GM18858 (cell line): ENCODE measurements around the gene RALGAPA2.

Source experiments
- ATAC-seq: cut with Tn5 transposase; IDR thresholded peaks from one replicate; pipeline ENCODE4 v1.9.1; 2021; ENCODE audit not compliant: unreplicated experiment

The RALGAPA2 gene

GRCh38 chr20:20476504-20476903 is 235.9 kb downstream of the RALGAPA2 start:
- ATAC-seq: no peak

GRCh38 chr20:20473657-20474056 is 238.8 kb downstream of the RALGAPA2 start:
- no peak for ATAC-seq

- ATAC-seq: no peak
These were observed 239.7 kb downstream of the RALGAPA2 start for GRCh38 chr20:20472684-20473274.

GRCh38 chr20:20466341-20466879 is 246.0 kb downstream of the RALGAPA2 start:
- ATAC-seq: peak; percentile 90

GRCh38 chr20:20465252-20465651 is 247.2 kb downstream of the RALGAPA2 start:
- ATAC-seq: no peak

- ATAC-seq: peak; percentile 32
These were observed 248.5 kb downstream of the RALGAPA2 start for GRCh38 chr20:20463933-20464374.

- ATAC-seq: no peak
These were observed 250.3 kb downstream of the RALGAPA2 start for GRCh38 chr20:20462185-20462584.

GRCh38 chr20:20461551-20461950 is 250.9 kb downstream of the RALGAPA2 start:
- ATAC-seq: no peak

GRCh38 chr20:20459726-20460125 is 252.7 kb downstream of the RALGAPA2 start:
- ATAC-seq: no peak

- no peak for ATAC-seq
These were observed 254.9 kb downstream of the RALGAPA2 start for GRCh38 chr20:20457392-20458126.

GRCh38 chr20:20456741-20457140 is 255.7 kb downstream of the RALGAPA2 start:
- no peak for ATAC-seq

- no peak for ATAC-seq
These were observed 256.5 kb downstream of the RALGAPA2 start for GRCh38 chr20:20455926-20456325.

- no peak for ATAC-seq
These were observed 257.4 kb downstream of the RALGAPA2 start for GRCh38 chr20:20454850-20455627.

GRCh38 chr20:20454367-20454766 is 258.1 kb downstream of the RALGAPA2 start:
- ATAC-seq: no peak

- ATAC-seq: peak; percentile 88
These were observed 260.2 kb downstream of the RALGAPA2 start for GRCh38 chr20:20452254-20452676.

- no peak for ATAC-seq
These were observed 261.9 kb downstream of the RALGAPA2 start for GRCh38 chr20:20450521-20450920.

GRCh38 chr20:20448881-20449280 is 263.6 kb downstream of the RALGAPA2 start:
- no peak for ATAC-seq

- no peak for ATAC-seq
These were observed 265.2 kb downstream of the RALGAPA2 start for GRCh38 chr20:20447196-20447595.

- ATAC-seq: no peak
These were observed 265.9 kb downstream of the RALGAPA2 start for GRCh38 chr20:20446425-20447015.

- ATAC-seq: no peak
These were observed 266.4 kb downstream of the RALGAPA2 start for GRCh38 chr20:20446001-20446400.

- no peak for ATAC-seq
These were observed 268.9 kb downstream of the RALGAPA2 start for GRCh38 chr20:20443504-20443903.
